Stimulated activated naive CD4-positive, alpha-beta T cell (primary cell): ENCODE data around the gene RAD51B.

Experiments used
- DNase-seq, 6 experiments: peaks; one replicate each; lab custom pipeline; 2025; lab: John Stamatoyannopoulos, UW

The RAD51B gene

GRCh38 chr14:68702135-68702534 is 882.6 kb downstream of the RAD51B start:
- DNase-seq = no peak

GRCh38 chr14:68702578-68702977 is 883.0 kb downstream of the RAD51B start:
- no peak for DNase-seq

DNA sequence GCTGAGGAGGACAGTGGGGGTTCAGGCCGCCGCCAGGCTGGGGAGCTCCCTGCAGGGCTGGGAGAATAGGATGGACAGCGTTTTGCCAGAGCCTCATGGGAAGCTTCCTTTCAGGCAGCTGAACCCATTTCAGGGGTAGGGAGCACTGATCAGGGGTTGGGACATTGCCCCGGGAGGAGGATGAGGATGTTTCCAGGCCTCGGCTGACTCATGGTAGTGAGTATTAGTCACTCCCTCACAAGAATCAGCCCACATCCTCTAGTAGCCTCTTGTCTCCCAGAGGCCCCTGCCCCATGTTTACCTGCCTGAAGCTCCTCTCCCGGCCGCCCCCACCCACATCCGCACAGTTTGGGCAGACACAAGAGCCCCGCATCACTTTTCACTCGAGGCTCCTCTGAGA is 883.5 kb downstream of the RAD51B start:
- DNase-seq = no peak

DNA sequence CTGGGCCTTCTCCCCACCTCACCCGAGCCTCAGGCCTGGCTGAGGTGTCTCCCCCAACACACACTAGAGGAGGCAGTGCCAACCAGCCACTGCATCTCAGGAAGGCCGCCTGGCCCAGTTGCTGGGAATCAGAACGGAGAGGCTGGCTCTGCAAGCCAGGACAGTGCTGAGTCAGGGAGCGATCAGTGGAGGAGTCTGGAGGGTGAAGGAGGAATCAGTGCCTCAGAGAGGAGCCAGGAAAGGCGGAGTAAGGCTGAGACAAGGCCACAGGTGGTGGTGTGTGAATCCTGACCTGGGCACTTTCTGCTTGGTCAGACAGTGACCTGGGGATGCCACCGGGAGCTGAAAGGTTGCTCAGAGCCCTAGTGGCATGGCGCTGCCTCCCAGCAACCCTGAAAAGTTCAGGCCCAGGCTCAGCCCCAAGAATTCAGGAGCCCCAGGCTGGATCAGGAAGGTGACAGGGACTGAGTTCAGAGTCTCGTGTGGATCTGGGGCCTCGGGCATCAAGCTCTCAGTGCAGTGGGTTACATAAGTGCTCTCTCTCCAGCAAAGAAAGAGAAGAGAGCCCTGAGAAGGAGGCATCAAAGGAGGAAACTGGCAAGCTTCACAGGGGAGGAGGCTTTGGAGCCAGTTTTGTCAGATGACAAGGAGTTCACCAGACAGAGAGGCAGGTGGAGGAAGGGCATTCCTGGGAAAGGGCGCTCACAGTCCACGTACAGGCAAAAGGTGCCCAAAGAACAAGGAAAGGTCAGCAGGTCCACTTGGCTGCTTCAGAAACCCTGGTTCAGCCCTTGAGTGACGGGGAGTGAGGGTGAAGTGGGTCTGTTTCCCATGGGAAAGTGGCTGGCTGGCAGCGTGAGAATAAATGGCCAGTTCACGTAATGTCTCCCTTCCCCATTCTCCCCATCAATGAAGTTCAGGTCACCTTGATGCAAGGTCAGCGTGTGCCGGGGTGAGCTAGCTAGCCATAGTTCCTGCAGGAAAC is 885.4 kb downstream of the RAD51B start:
- DNase-seq = no peak

DNA sequence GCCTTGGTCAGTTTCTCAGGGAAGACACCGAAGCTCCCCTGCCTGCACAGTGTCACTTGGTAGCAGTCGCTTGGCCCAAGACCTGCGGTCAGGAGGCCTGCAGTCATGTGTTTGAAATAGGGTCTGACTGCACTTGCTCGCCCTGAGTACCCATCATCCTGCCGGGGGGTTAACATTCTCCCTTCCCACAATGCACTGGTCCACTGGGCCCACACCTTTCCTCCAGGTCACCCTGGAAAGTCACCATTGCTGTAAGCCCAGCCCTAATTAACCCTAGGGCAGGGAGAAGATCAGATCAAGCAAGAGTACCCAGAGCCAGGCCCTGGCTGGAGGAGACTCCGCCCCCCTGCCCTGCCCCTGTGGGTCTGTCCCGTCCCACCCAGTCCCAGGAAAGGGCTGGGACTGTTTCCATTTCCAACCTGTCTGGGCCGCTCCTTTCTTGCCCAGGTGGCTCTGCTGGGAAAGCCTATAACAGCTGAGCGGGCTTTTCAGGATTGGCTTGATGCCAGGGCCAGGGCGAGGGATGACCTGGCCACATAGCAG is 886.2 kb downstream of the RAD51B start:
- no peak for DNase-seq

DNA sequence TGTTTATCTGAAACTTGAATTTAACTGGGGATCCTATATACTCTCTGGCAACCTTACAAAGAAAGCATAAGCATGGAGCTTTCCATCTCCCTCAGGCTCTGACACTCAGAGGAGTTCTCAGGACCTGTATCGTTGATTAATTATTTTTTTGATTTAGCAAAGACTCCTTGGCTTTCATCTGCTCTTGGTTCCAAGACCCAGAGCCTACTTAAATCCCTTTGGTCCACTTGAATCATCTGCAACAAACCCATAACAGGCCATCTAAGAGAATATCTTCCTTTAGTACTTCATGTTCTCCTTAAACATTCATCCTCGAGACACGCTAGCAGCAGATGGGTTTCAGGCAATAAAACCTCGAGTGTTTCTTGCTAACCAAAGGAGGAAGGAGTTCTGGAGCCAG is 887.9 kb downstream of the RAD51B start:
- DNase-seq = no peak

DNA sequence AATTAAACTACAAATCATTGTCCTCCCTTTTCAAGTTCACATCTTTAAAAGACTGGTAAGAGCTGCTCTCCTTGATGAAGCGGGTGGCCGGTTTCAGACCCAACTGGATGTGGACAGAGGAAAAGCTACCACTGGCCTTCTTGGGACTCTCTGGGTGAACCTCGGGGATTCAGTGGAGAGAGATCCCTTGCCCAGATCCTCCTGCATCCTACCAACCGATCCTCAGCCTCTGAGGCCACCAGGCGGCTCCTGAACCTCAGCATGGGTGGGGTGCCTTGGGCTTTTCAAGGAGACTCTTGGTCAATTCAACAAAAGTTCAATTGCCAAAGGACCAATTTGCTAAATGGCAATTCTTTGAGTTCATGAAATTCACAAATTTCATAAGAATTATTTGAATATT is 888.8 kb downstream of the RAD51B start:
- no peak for DNase-seq

GRCh38 chr14:68709007-68709406 is 889.4 kb downstream of the RAD51B start:
- no peak for DNase-seq

DNA sequence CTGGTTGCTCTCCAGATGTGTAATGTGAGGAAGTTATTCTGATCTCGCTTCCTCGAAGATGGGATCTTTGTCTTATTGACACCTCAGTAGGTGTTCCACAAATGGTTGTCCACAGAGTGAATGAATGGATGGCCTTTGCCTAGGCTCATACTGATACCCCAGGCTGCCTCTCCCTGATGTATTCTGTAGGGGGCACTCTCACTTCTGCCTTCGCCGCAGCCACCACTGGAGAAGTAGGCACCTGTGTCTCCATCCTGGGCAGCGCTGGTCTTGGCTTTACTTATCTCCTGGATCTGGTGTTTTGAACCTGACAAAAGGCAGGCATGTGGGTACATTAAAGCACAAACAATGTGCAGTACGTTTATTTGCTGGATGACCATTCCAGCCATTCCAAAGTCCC is 891.2 kb downstream of the RAD51B start:
- DNase-seq = no peak

DNA sequence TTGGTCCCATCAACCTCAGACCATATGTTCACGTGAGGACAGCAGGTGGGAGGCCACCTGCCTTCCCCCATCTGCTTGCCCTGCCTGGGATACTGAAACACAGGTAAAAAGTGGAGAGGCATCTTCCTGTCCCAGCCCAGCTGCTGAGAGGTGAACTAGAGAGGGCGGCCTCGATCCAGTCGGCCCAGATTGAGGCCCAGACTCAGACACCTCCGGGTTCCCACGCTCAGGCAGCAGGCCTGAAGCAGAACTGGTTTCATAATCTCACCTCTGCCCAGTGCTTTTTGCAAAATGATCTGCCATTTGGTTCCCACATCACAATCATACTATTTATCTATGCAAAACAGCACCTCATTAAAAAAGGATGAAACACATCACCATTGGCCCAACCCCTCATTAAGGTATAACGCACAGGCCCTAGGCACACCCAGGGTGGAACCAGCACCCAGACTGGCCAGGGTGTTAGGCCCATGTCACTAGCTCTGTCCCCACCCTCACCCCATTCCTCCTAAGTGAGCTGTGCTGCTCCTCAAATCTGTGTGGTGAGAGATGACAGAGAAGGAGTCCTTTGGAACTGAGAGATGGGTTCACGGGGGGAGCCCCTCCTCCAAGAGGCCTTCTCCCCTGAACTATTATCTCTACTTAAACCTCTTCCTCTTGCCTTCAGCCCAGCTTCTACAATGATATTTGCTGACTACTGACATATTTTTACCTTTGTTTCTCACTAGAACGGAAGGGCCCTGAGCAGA is 892.2 kb downstream of the RAD51B start:
- peak in 2 of 6 experiments; percentile 8 to 25 for DNase-seq

DNA sequence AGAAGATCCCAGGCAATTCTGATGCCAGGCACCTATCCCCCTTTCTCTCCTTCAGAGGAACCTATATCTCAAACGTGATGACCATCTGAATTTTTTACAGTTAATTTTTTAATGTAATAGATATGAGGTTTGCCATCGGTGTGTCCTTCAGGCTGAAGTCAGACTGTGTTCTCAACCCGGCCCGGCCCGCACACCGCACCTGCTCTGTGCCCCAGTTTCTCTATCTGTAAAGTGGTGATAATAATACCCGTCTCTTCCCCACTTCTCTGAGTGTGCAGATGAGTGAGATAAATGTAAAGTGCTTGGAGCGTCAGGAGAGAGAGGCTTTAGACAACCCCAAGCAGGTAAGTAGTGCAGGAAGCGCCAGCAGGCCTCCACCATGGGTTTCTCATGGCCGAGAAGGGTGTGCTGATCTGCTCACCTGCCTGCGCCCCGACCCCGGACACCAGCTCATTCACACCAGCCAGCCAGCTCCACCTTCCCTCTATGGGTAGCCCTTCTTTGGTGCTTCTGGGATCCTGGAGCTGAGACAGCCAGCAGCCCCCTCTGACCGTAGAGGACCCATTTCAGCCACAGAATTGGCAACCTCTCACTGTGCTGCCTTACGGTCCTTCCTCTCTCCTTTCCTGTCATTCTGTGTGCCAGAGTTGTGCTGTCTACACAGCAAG is 893.3 kb downstream of the RAD51B start:
- DNase-seq = no peak

DNA sequence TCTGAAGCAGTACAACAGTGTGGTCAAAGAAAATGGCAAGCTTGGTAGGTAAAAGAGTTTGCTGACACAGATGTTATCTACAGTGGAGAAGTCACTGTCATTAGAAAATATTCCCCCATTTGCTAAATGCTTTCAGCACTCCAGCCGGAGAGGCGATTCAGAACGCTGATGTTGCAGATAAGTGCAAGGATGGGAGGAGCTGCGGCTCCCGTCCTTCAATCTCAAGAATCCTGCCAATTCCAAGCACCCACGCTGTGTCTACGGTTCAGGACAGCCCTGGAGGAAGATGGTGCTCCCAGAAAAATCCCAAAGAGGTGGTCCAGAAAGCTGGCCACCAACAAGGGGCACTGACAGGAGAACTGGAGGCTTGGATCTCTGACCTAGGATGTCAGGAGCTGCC is 894.2 kb downstream of the RAD51B start:
- DNase-seq = no peak

- no peak for DNase-seq
Measured at GRCh38 chr14:68714991-68715924, 895.7 kb downstream of the RAD51B start.

- DNase-seq = no peak
Measured at GRCh38 chr14:68716698-68717097, 897.1 kb downstream of the RAD51B start.

DNA sequence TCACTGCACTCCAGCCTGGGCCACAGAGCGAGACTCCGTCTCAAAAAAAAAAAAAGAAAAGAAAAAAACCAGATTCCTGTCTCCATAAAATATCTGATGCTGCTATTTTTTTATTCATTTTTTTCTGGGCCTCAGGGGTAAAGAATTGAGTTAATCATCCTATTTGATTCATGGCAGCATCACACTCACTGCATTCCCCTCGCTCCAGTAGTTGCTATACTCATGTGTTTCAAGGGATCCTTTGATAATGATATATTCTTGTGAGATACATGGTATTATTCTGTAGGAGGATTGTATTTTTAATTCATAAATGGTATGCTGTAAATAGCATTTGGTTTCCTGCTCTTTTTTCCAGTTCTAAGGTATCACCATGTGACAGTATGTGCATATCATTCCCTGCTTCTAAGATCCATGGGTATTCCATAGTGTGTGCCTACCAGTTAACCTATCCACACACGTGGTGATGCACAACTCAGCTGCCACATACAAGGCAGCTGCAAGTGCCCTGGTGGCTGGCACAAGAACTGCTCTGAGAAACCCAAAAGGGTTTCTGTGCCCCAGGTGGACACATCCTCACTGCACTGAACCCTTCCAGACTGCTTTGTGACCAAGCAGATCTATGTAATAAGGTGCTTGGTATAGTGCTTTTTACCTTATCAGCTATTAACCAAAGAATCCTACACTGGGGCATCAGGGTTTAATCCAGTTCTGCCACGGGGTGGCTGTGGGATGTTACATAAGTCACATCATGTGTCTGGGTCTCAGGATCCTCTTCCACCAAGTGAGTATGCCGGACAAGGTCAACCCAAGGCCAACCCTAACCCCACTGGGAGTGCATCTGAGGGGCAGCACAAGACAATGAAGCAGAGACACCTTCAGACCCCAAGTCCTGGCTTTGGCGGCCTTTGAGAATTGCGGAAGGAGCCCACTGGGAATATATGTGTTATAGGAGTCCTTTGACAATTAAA is 898.7 kb downstream of the RAD51B start:
- DNase-seq = peak in 1 of 6 experiments; percentile 3

GRCh38 chr14:68719634-68720384 is 900.2 kb downstream of the RAD51B start:
- DNase-seq = no peak

GRCh38 chr14:68722186-68722585 is 902.6 kb downstream of the RAD51B start:
- no peak for DNase-seq

GRCh38 chr14:68722968-68723566 is 903.5 kb downstream of the RAD51B start:
- DNase-seq = no peak

DNA sequence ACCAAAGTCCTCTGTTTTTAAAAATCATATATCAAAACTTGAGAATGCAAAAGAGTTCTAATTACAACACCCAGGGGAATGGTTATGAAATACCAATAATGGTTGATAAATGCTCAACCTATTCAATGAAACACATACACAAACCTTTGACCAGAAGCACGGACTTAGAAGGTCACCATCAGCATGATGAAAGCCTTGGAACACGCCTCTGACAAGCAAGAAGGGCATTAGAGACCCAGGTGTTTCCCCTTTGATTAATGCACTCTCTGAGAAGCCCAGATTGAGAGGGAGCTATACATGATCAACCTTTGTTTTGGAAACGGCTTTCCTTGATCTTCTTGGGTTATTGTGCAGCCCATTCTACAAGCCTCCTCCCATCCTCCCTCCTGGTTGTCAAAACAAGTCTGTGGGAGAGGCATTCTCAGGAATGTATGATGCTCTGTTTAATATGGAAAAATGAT is 904.3 kb downstream of the RAD51B start:
- no peak for DNase-seq
